HepG2 (cell line): ENCODE measurements around the gene PPP1R7.

ENCODE experiments used
- CREB1 ChIP-seq, 2 experiments: fragments of 450-650 bp in 1 of 2; IDR thresholded peaks; 2 replicates each; pipeline ENCODE4 v1.6.1; 2016 to 2017; ENCODE audit warnings: control low read depth in 1 of 2, mild to moderate bottlenecking in 1 of 2, missing compliant biosample characterization in 1 of 2, missing genetic modification characterization in 1 of 2
- EP300 ChIP-seq, 3 experiments: sonication (generic) in 1 of 3; formaldehyde crosslinking in 1 of 3; IDR thresholded peaks; 2 replicates each; pipeline versions ENCODE4 v1.5.1 to v1.6.1; 2011 to 2020; ENCODE audit warnings: low read depth in 2 of 3, low read length in 2 of 3, borderline replicate concordance in 1 of 3, improper control_type of control experiment in 1 of 3, mild to moderate bottlenecking in 1 of 3, missing genetic modification reagents in 1 of 3, moderate library complexity in 1 of 3
- TF ChIP-seq, protein P1 (sequence below): sonication (generic); formaldehyde crosslinking; IDR thresholded peaks from 2 replicates; pipeline ENCODE4 v1.5.0; 2020; ENCODE audit warnings: mild to moderate bottlenecking, missing genetic modification reagents, moderate library complexity

DNA sequence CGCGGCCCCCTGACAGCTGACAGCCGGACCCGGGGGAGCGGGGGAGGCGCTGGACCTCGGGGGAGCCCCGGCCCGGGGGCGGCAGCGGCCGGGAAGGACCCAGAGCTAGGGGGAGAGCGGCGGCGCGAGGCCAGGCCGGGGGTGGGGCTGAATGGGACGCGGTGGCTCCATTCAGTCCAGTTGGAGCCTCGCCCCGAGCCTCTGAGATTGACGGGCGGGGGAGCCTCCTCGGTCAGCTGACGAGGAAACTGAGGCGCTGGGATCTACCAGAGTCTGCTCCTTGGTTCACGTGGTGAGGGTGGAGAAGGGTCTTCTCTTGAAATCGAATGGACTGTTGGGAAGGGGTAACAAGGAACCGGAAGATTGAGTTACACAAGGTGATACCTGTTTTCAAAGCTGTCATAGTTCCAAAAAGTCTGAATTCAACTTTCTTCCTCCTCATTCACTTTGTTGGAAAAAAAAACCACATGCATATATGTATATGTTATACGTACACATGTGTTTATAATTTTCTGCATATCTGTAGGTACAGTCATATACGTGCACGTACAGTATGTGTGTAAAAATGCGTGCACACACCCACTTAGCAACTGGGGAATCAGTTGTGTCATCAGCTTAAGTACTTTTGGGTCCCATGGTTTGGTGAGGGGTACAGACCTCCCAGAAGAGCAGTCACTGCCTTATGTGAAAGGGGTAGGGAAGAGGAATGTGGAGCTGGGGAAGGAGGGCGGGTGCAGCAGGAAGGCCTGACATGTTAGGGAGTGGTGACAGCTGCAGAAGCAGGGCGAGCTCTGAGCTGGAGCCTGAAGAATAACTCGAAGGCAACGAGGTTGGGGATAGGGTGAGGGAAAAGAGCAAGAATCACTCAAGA, 628 bp downstream of the PPP1R7 start:
- TF ChIP-seq CREB1 (IDR thresholded peaks at IDR 0.05) (no peak), CREB1 (CRISPR knock-in tag; IDR thresholded peaks at IDR 0.05) (no peak), EP300 (IDR thresholded peaks at IDR 0.05; ENCODE audit: low read depth in 2 of 2, low read length in 2 of 2) (no peak), EP300 (CRISPR knock-in tag; IDR thresholded peaks at IDR 0.05; ENCODE audit: borderline replicate concordance) (no peak)
- TF ChIP-seq, protein P1, sequence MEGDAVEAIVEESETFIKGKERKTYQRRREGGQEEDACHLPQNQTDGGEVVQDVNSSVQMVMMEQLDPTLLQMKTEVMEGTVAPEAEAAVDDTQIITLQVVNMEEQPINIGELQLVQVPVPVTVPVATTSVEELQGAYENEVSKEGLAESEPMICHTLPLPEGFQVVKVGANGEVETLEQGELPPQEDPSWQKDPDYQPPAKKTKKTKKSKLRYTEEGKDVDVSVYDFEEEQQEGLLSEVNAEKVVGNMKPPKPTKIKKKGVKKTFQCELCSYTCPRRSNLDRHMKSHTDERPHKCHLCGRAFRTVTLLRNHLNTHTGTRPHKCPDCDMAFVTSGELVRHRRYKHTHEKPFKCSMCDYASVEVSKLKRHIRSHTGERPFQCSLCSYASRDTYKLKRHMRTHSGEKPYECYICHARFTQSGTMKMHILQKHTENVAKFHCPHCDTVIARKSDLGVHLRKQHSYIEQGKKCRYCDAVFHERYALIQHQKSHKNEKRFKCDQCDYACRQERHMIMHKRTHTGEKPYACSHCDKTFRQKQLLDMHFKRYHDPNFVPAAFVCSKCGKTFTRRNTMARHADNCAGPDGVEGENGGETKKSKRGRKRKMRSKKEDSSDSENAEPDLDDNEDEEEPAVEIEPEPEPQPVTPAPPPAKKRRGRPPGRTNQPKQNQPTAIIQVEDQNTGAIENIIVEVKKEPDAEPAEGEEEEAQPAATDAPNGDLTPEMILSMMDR (CRISPR knock-in tag), result no peak
